Fibroblast of skin of left biceps (primary cell): Measurements from ENCODE around the gene NNT.

ENCODE experiments used
- DNase-seq, 2 experiments: peaks; one replicate each; pipeline ENCODE4 v3.0.0-alpha.2; 2013; ENCODE audit warnings: low read depth in 2 of 2

The NNT gene

DNA sequence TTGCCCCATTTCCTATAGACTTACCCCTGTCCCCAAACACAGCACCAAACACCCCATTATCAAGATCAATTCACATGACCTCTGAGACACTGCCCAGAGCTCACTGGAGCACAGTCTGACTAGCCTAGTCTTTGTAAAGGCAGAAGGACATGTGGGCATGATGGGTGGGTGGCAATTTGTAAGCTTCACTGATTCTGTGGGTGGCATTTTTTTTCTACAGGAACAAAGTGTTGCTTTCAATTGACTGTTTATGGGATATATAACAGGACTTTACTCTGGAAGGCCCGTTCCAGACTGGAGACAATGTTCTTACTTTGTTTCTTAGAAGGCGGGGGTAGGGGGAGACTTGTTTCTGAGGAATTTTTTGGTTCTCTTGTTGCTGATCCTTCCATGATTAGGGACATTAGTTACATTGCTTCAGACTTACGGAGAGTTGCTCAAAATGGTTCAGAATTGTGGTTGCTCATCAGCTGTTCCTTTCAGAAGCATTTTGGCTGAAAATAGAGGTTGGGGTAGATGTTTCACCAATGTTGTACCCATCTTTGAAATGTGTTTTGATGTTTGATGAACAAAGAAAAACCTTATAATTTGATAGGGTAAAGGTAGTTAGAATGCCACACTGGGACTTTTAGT lies 20.2 kb downstream of the NNT start:
- DNase-seq: no peak

DNA sequence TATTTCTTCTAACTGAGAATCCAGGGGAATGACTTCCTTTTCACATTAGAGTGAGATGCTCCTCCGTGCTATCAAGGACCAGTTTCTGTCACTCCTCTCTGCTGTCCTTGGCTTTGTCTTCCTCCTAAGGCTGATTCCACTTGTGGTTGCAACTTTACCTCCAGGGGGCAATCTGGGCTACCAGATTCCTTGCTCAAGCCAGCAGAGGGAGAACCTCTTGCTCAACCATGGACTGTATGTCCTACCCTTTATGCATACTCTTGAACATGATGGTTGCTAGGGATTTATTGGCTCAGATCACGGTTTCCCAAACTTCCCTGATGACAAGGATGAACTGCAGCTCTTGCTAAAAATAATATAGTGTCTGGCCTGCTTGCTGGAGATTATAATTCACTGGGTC lies 24.0 kb downstream of the NNT start:
- DNase-seq: no peak

GRCh38 chr5:43631182-43631910 lies 28.4 kb downstream of the NNT start:
- peak in 1 of 2 experiments; percentile 45 for DNase-seq

DNA sequence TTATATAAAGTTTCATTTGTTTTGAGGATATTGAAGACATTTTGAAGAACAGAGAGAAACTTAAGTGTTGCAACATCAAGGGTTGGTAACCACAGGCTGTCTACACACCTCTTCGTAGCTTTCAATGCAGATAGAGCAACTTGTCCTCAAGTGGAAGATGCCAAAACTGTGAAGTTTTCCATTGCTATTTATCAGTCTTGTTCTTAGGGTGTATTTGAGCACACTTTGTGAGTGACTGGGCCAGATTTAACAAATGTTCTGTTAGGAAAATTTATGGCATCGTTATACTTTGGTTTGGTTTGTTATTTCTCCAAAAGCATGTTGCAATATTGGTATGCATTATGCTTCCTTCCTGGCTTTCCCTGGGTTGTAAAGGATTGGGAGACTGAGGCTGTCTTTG lies 31.6 kb downstream of the NNT start:
- no peak for DNase-seq

- no peak for DNase-seq
These were observed 32.4 kb downstream of the NNT start for GRCh38 chr5:43635374-43635773.

DNA sequence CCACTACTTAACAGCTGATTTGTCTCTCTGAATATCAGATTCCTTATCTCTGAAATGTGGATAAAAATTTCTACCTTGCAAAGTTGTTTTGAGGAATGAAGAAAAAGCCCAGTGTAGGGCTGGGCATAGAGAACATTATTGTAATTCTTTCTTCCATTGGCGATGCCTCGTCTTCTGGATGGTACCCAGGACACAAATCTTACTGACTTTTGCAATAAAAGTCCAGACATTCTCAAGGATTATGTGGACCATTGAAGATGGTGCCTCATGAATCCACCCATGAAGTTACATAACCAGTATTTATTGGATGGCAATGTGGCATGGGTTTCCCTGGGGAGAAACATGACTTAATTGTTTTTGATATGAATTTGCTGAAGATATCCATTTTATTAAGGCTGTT lies 33.1 kb downstream of the NNT start:
- DNase-seq: no peak

DNA sequence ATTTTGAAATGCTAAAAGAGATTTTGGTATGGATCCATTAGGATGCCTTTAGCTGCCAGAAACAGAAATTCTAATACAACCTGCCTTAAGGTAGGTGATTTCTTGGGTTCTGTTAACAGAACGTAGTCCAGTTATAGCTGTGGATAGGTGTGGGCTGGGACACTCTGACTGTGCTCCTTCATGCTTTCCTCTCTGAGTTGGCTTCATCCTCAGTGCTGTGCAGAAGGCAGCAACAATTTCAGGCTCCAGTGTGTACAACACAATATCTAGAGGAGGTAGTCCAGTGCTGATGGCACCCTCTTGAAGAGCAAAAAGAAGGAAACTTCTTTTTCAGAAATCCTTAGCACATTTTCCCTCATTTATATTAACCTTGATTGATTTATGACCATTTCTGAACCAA lies 34.4 kb downstream of the NNT start:
- no peak for DNase-seq

DNA sequence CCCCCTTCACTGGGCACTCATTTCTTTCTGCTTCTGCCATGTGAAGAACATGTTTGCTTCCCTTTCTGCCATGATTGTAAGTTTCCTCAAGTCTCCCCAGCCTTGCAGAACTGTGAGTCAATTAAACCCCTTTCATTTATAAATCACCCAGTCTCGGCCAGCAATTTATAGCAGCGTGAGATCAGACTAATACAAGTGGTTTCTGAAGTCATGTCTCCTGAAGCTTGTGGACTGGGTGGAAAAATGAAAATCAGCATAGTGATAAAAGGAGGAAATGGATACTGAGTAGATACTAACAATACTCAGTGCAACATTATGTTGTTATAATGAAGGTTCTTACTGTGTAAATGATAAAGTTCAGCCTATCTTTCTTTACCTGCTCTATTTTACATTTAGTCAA lies 35.1 kb downstream of the NNT start:
- DNase-seq: no peak

DNA sequence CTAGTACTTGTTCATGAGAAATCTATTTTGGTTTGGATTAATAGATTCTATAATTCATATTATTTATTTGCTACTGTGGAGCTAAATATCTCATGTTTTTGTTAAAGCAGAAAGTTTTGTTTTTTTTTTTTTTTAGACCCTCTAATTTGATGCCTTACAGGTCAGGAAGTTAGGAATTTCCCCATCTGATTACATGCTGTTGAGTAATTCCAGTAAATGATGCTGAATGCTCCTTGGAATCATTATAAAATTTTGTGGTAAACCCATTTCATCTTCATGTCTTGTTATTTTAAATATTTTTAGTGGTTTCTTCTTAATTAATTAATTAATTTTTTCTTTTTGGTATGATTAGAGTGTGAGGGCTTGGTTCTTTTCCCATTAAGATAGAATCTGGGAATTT lies 35.6 kb downstream of the NNT start:
- DNase-seq: no peak

DNA sequence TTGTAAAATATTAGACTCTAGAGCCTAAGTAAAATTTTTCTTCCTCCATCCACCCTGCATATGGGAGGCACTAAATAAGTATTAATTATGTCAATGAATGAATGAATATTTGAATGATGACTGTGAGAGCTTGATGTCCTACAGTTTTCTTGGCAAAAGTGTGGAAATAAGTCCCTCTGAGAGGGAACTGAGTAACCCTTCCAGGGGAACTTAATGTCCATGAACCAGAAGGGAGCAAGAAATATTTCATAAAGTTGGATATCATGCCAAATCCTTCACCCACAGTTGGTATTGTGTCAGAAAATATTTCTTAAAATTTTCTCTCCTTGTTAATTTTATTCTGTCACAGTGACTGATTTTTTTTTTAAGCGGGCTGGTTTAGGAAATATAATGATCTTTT lies 36.6 kb downstream of the NNT start:
- no peak for DNase-seq

GRCh38 chr5:43642428-43642827 lies 39.4 kb downstream of the NNT start:
- DNase-seq: no peak

DNA sequence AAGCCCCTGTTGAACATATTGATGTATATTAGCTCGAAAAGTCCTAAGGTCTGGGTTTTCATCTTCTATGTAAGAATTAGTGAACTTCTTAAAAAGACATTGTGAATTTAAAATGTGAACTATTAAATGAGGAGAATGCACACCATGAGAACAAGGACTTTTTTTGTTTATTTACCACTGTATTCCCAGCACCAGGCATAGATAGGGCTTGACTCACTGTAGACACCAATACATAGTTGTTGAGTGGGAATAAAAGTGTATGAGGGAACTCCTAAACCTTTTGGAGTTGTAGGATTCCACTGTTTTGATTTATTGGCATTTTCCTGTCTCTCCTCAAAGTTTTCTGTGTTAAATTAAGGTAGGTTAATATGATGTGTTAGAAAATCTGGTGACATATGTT lies 40.3 kb downstream of the NNT start:
- no peak for DNase-seq

GRCh38 chr5:43643750-43644149 lies 40.8 kb downstream of the NNT start:
- no peak for DNase-seq

- DNase-seq: no peak
These were observed 44.0 kb downstream of the NNT start for GRCh38 chr5:43646992-43647391.

- no peak for DNase-seq
These were observed 44.8 kb downstream of the NNT start for GRCh38 chr5:43647789-43648188.

DNA sequence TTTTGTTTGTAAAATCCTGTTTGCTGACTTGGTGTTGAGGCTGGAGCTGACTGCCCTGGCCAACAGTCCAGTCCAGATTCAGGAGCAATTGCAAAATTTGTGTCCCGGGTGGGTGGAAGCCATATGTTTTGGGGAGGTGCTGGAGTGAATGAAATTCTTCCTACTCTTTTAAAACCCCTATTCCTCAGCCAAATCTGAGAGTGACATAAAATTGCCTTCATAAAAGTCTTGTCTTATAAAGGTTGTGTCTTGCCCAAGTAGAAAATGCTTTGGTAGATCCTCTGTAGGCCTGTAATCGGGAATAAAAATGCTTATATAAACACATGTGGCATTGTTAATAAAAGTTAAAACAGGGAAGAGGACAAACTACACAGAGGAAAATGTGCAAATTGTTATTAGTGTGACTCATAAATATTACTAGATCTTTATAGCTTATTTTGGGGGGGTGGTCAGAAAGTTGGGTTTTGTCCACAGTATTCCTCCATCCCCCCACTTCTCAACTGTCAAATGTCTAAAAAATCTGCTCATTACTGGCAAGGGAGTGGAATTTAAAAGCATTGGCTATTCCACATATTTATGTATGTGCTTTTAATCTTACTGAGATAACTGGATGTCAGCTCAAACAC lies 45.6 kb downstream of the NNT start:
- DNase-seq: no peak

GRCh38 chr5:43649256-43649655 lies 46.3 kb downstream of the NNT start:
- no peak for DNase-seq

- DNase-seq: no peak
These were observed 49.7 kb downstream of the NNT start for GRCh38 chr5:43652537-43653302.

GRCh38 chr5:43658509-43658908 lies 55.5 kb downstream of the NNT start:
- no peak for DNase-seq

- no peak for DNase-seq
These were observed 56.1 kb downstream of the NNT start for GRCh38 chr5:43659075-43659474.

GRCh38 chr5:43661102-43661501 lies 58.1 kb downstream of the NNT start:
- no peak for DNase-seq

DNA sequence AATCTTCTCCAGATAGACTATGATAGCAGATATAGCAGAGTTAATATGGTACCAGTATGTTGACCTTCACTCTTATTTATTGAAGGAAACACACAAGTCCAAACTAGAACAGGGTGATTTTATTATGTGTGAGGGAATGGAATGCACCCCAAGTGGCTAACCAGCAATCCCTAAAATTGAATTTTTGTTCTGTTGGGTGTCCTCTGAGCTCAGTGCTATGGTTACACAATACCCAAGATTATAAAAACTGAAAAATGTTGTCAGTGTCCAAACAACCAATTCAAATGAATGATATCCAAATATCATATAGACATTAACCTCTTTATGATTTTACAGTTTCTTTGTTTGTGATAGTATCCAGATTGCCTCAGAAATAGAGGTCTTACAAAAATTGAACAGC lies 60.9 kb downstream of the NNT start:
- DNase-seq: no peak
